Trophoblast cell (in vitro differentiated cells and primary cell): ENCODE measurements around the gene ZNF208.
A peak's percentile ranks its signal among the peaks of the same experiment; 100 is the strongest.
"Not testable (repeated sequence)": the region's sequence is repeated elsewhere in the genome, so short reads cannot be mapped to it uniquely, and the experiment has no call there.

Experiments
- DNase-seq, 2 donors: peaks; one replicate each; pipeline ENCODE4 v3.0.0-alpha.2; 2016
- H2AFZ ChIP-seq: 2 replicates; pipeline ENCODE4 v1.6.1; 2013; ENCODE audit warnings: low read length, moderate library complexity, mild to moderate bottlenecking; ENCODE audit not compliant: insufficient read depth, poor library complexity
- H2AK5ac ChIP-seq: 2 replicates; pipeline ENCODE4 v1.6.1; 2013; ENCODE audit warnings: mild to moderate bottlenecking, low read length
- H2BK120ac ChIP-seq: 2 replicates; pipeline ENCODE4 v1.6.1; 2013; ENCODE audit warnings: low read length, mild to moderate bottlenecking, moderate library complexity; ENCODE audit not compliant: insufficient read depth, poor library complexity
- H2BK12ac ChIP-seq: 2 replicates; pipeline ENCODE4 v1.6.1; 2013; ENCODE audit warnings: mild to moderate bottlenecking, low read length, moderate library complexity
- H2BK5ac ChIP-seq: 2 replicates; pipeline ENCODE4 v1.6.1; 2013; ENCODE audit warnings: low read length, low read depth, moderate library complexity, mild to moderate bottlenecking; ENCODE audit not compliant: poor library complexity
- H3K14ac ChIP-seq: 2 replicates; pipeline ENCODE4 v1.6.1; 2013; ENCODE audit warnings: mild to moderate bottlenecking, low read length
- H3K18ac ChIP-seq: 2 replicates; pipeline ENCODE4 v1.6.1; 2013; ENCODE audit warnings: mild to moderate bottlenecking, low read length
- H3K23ac ChIP-seq: 2 replicates; pipeline ENCODE4 v1.6.1; 2013; ENCODE audit warnings: low read length
- H3K27ac ChIP-seq: 2 replicates; pipeline ENCODE4 v1.5.1; 2013; ENCODE audit warnings: low read depth, mild to moderate bottlenecking, inconsistent platforms, low read length, moderate library complexity
- H3K27me3 ChIP-seq: 2 replicates; pipeline ENCODE4 v1.6.1; 2013; ENCODE audit warnings: inconsistent platforms, mild to moderate bottlenecking, low read length, moderate library complexity; ENCODE audit not compliant: insufficient read depth
- H3K36me3 ChIP-seq, 2 experiments: 1 replicate in 1 of 2; 2 replicates in 1 of 2; pipeline ENCODE4 v1.6.1; 2013; ENCODE audit warnings: low read length in 2 of 2, mild to moderate bottlenecking in 2 of 2, moderate library complexity in 1 of 2; ENCODE audit not compliant: insufficient read depth in 2 of 2, control insufficient read depth in 1 of 2
- H3K4ac ChIP-seq: 2 replicates; pipeline ENCODE4 v1.6.1; 2013; ENCODE audit warnings: low read depth, mild to moderate bottlenecking, low read length, moderate library complexity
- H3K4me1 ChIP-seq, 2 experiments: 1 replicate in 1 of 2; 2 replicates in 1 of 2; pipeline ENCODE4 v1.6.1; 2013; ENCODE audit warnings: low read length in 2 of 2, mild to moderate bottlenecking in 2 of 2, moderate library complexity in 1 of 2; ENCODE audit not compliant: insufficient read depth in 2 of 2, control insufficient read depth in 1 of 2
- H3K4me2 ChIP-seq: 2 replicates; pipeline ENCODE4 v1.6.1; 2013; ENCODE audit warnings: inconsistent platforms, mild to moderate bottlenecking, low read length, moderate library complexity
- H3K4me3 ChIP-seq: 2 replicates; pipeline ENCODE4 v1.5.1; 2013; ENCODE audit warnings: mild to moderate bottlenecking, low read depth, low read length, inconsistent platforms
- H3K79me1 ChIP-seq: one replicate; pipeline ENCODE4 v1.6.1; 2013; ENCODE audit warnings: low read length
- H3K79me2 ChIP-seq: 2 replicates; pipeline ENCODE4 v1.6.1; 2013; ENCODE audit warnings: low read length, mild to moderate bottlenecking; ENCODE audit not compliant: control insufficient read depth, insufficient read depth, poor library complexity
- H3K9ac ChIP-seq: 2 replicates; pipeline ENCODE4 v1.6.1; 2013; ENCODE audit warnings: mild to moderate bottlenecking, low read length
- H3K9me3 ChIP-seq: 2 replicates; pipeline ENCODE4 v1.6.1; 2013; ENCODE audit warnings: low read depth, mild to moderate bottlenecking, control low read depth, inconsistent platforms, low read length; ENCODE audit not compliant: insufficient read depth
- H4K12ac ChIP-seq: 2 replicates; pipeline ENCODE4 v1.6.1; 2013; ENCODE audit warnings: low read depth, mild to moderate bottlenecking, low read length, moderate library complexity
- H4K8ac ChIP-seq: 2 replicates; pipeline ENCODE4 v1.6.1; 2013; ENCODE audit warnings: low read depth, mild to moderate bottlenecking, low read length, moderate library complexity
- H4K91ac ChIP-seq: one replicate; pipeline ENCODE4 v1.6.1; 2013; ENCODE audit warnings: low read depth, mild to moderate bottlenecking, low read length, moderate library complexity
- WGBS: extraction: QIAGEN DNeasy Blood & Tissue Kit; methylation state at CpG from one replicate; pipeline ENCODE4 v1.1.7; 2013; ENCODE audit warnings: missing lambda C conversion rate; ENCODE audit not compliant: insufficient read length, insufficient coverage; ENCODE audit errors: extremely low coverage; 5-methylcytosine and 5-hydroxymethylcytosine counted together

The ZNF208 gene

GRCh38 chr19:22026687-22027086 is 15.9 kb upstream of the ZNF208 start:
- no peaks in the 10 kb centered on the region for H3K79me1 ChIP-seq
- H4K91ac ChIP-seq, result no peak overlapping the region
- no peak overlapping the region for H3K9ac ChIP-seq
- H3K23ac ChIP-seq, result no peak overlapping the region
- H2AK5ac ChIP-seq, result no peak overlapping the region
- H4K8ac ChIP-seq, result no peak overlapping the region
- H3K4ac ChIP-seq, result no peak overlapping the region
- no peak overlapping the region for H2BK5ac ChIP-seq
- no peaks in the 10 kb centered on the region for H3K36me3 ChIP-seq
- H2AFZ ChIP-seq, result no peak overlapping the region
- peaks cover 17% of the 10 kb centered on the region for H3K9me3 ChIP-seq
- no peak overlapping the region for H3K18ac ChIP-seq
- H3K14ac ChIP-seq, result no peak overlapping the region
- no peak overlapping the region for H2BK120ac ChIP-seq
- H4K12ac ChIP-seq, result no peak overlapping the region
- no peak overlapping the region for H3K4me3 ChIP-seq
- H3K27me3 ChIP-seq, result no peaks in the 10 kb centered on the region
- H3K4me2 ChIP-seq, result no peak overlapping the region
- H3K4me1 ChIP-seq, result no peaks in the 10 kb centered on the region
- no peak overlapping the region for H3K27ac ChIP-seq
- H3K79me2 ChIP-seq, result no peaks in the 10 kb centered on the region
- peak; percentile 61 to 71 for DNase-seq
- no peak overlapping the region for H2BK12ac ChIP-seq

GRCh38 chr19:22025539-22025938 is 14.8 kb upstream of the ZNF208 start:
- H3K27ac ChIP-seq, H3K27me3 ChIP-seq, H3K4ac ChIP-seq, H3K79me2 ChIP-seq, H3K4me3 ChIP-seq, H4K8ac ChIP-seq, H2AFZ ChIP-seq, H3K18ac ChIP-seq, H3K36me3 ChIP-seq, H4K12ac ChIP-seq, H2BK120ac ChIP-seq, H2BK12ac ChIP-seq, H3K79me1 ChIP-seq, H4K91ac ChIP-seq, H3K9ac ChIP-seq, H3K14ac ChIP-seq, H2BK5ac ChIP-seq, H3K4me1 ChIP-seq, H2AK5ac ChIP-seq, H3K23ac ChIP-seq, H3K4me2 ChIP-seq: not testable (repeated sequence)
- no CpG with 5 or more reads among the region's 1 CpG for WGBS
- H3K9me3 ChIP-seq, result peaks cover 15% of the 10 kb centered on the region
- peak in 1 of 2 donors; percentile 18 for DNase-seq

- WGBS, result no CpG with 5 or more reads among the region's 1 CpG
- Histone ChIP-seq H3K4ac (no peak overlapping the region), H3K79me2 (no peaks in the 10 kb centered on the region), H3K27ac (no peak overlapping the region), H2BK12ac (no peak overlapping the region), H2AK5ac (no peak overlapping the region), H4K91ac (no peak overlapping the region), H3K18ac (no peak overlapping the region), H2AFZ (no peak overlapping the region), H3K9me3 (peaks cover 4% of the 10 kb centered on the region), H3K4me3 (no peak overlapping the region), H2BK120ac (no peak overlapping the region), H3K4me1 (no peaks in the 10 kb centered on the region), H3K9ac (no peak overlapping the region), H2BK5ac (no peak overlapping the region), H3K79me1 (no peaks in the 10 kb centered on the region), H3K14ac (no peak overlapping the region), H3K36me3 (no peaks in the 10 kb centered on the region), H3K4me2 (no peak overlapping the region), H3K27me3 (no peaks in the 10 kb centered on the region), H4K8ac (no peak overlapping the region), H4K12ac (no peak overlapping the region), H3K23ac (no peak overlapping the region)
- peak in 1 of 2 donors; percentile 25 for DNase-seq
These were observed 40.3 kb downstream of the ZNF208 start for GRCh38 chr19:21970466-21970865.

- Histone ChIP-seq H3K36me3 (no peaks in the 10 kb centered on the region), H3K79me1 (no peaks in the 10 kb centered on the region), H3K18ac (no peak overlapping the region), H3K4me2 (no peak overlapping the region), H2BK5ac (no peak overlapping the region), H2AFZ (no peak overlapping the region), H3K9me3 (peaks cover 18% of the 10 kb centered on the region), H3K9ac (no peak overlapping the region), H4K12ac (no peak overlapping the region), H3K4ac (no peak overlapping the region), H3K79me2 (no peaks in the 10 kb centered on the region), H2BK120ac (no peak overlapping the region), H4K8ac (no peak overlapping the region), H3K14ac (no peak overlapping the region), H4K91ac (no peak overlapping the region), H3K4me1 (no peaks in the 10 kb centered on the region), H2AK5ac (no peak overlapping the region), H2BK12ac (no peak overlapping the region), H3K27me3 (no peaks in the 10 kb centered on the region), H3K23ac (no peak overlapping the region), H3K4me3 (no peak overlapping the region), H3K27ac (no peak overlapping the region)
- no CpG with 5 or more reads among the region's 8 CpGs for WGBS
- no peak for DNase-seq
These were observed 63.0 kb downstream of the ZNF208 start for GRCh38 chr19:21947775-21948174.
